ENCODE measurements around the gene CA10. TPM values are rescaled to one million over a fixed set of nuclear protein-coding genes. Genes with fewer than 3 reads are reported as not detected.
A peak's percentile ranks its signal among the peaks of the same experiment; 100 is the strongest.

Gene CA10
- not detected in 2 replicates for total RNA-seq

DNA sequence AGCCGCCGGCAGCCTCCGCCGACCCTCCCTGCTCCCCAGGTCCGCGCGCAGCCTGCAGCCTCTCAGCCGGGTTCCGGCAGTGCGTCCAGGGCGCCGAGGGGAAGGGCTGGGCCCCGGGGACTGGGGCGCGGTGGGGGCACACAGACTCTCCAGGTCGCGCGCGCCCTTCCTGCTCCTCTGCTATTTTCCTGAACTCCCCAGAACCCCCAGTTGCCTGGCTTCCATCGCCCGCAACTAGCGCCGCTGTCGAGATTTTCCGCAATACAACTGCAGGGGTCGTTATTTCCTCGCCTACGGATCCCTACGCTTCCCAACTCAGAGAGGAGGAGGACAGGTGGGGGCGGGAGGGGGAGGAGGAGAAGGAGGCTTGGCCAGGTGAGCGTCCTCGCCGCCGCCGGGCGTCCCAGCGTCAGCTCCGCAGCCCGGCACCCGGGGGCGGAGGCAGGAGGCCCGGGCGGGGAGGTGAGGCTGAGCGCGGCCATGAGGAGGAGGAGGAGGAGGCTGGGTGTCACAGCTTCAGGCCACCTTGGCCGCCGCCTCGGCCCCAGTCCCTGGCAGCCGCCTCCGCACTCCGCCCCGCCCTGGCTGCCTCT is at the start of gene CA10:
Gene CA10, minus strand, starts transcription at position 265 of the 593 bp plus-strand sequence.
- Histone ChIP-seq H2AFZ (ENCODE audit: low read length) (no peak within 1 kb of the TSS), H3K27ac (ENCODE audit: low read depth, low read length) (no peak within 1 kb of the TSS), H3K36me3 (ENCODE audit: insufficient read depth, low read length) (no peaks in the 10 kb centered on the region), H3K27me3 (ENCODE audit: insufficient read depth, low read length) (peaks cover 6% of the 10 kb centered on the region), H3K9me3 (ENCODE audit: low read depth, low read length) (no peaks in the 10 kb centered on the region), H3K4me1 (ENCODE audit: insufficient read depth, low read length) (no peaks in the 10 kb centered on the region), H3K4me2 (ENCODE audit: insufficient read depth, low read length) (no peak within 1 kb of the TSS), H4K20me1 (ENCODE audit: insufficient read depth, low read length) (no peaks in the 10 kb centered on the region), H3K79me2 (ENCODE audit: insufficient read depth, low read length) (no peaks in the 10 kb centered on the region), H3K4me3 (ENCODE audit: insufficient read depth, low read length) (no peak within 1 kb of the TSS)
- peak; percentile 73 for DNase-seq (ENCODE audit: insufficient read length, low spot score, missing footprints)
- TF ChIP-seq, protein P1, sequence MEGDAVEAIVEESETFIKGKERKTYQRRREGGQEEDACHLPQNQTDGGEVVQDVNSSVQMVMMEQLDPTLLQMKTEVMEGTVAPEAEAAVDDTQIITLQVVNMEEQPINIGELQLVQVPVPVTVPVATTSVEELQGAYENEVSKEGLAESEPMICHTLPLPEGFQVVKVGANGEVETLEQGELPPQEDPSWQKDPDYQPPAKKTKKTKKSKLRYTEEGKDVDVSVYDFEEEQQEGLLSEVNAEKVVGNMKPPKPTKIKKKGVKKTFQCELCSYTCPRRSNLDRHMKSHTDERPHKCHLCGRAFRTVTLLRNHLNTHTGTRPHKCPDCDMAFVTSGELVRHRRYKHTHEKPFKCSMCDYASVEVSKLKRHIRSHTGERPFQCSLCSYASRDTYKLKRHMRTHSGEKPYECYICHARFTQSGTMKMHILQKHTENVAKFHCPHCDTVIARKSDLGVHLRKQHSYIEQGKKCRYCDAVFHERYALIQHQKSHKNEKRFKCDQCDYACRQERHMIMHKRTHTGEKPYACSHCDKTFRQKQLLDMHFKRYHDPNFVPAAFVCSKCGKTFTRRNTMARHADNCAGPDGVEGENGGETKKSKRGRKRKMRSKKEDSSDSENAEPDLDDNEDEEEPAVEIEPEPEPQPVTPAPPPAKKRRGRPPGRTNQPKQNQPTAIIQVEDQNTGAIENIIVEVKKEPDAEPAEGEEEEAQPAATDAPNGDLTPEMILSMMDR (IDR thresholded peaks at IDR 0.05; ENCODE audit: extremely low read depth, low read depth, low read length), result no peak

DNA sequence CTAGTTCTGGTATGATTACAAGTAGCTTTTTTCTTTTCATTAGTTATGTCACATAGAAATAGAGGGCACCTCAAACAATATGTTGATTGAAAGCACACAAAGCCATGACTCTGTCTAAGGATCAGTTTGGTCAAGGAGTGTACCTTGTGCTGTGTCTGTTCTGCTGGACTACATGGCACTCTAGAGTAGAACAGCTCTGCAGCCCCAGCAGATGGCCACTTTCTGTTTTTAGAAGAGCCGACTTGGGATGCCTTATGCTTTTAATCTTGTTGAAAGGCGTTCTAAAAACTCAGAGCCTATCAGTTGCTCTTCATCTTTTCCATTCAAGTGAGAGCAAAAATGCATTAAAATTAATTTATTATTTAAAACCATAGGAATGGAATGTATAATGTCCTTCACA is 49.3 kb upstream of the CA10 start:
- Histone ChIP-seq H3K4me3 (ENCODE audit: insufficient read depth, low read length) (no peak overlapping the region), H2AFZ (ENCODE audit: low read length) (no peak overlapping the region), H3K79me2 (ENCODE audit: insufficient read depth, low read length) (no peaks in the 10 kb centered on the region), H3K27ac (ENCODE audit: low read depth, low read length) (no peak overlapping the region), H3K4me2 (ENCODE audit: insufficient read depth, low read length) (no peak overlapping the region), H3K36me3 (ENCODE audit: insufficient read depth, low read length) (no peaks in the 10 kb centered on the region), H3K27me3 (ENCODE audit: insufficient read depth, low read length) (no peaks in the 10 kb centered on the region), H3K9me3 (ENCODE audit: low read depth, low read length) (no peaks in the 10 kb centered on the region), H3K4me1 (ENCODE audit: insufficient read depth, low read length) (no peaks in the 10 kb centered on the region), H4K20me1 (ENCODE audit: insufficient read depth, low read length) (no peaks in the 10 kb centered on the region)
- TF ChIP-seq, protein P1 (IDR thresholded peaks at IDR 0.05; ENCODE audit: extremely low read depth, low read depth, low read length), result no peak
- no peak for DNase-seq (ENCODE audit: insufficient read length, low spot score, missing footprints)

DNA sequence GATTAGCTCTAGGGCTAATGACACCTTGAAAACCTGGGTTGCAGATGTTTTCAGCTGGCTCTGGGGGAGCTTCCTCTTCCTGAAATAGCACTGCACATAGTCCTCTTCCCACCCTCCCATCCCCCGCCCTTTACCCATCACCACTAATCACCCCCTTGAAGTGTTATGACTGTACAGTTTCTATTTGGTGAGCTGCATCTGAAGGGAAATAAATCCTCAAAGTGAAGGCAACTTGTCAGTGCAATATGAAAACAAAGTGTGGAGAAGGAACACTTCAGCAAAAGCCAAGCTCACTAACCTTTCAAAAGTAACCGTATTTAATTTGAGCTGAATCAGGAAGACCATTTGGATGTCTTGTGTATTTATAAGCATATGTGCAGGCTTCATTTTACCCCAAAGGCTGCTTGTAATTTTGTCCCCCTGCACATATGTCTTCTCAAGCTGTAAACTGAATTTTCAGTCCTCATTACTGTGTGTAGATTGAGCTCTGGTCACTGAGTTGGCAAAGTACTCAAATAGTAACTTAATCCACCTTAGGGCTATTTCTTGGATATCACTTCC is 44.1 kb upstream of the CA10 start:
- Histone ChIP-seq H2AFZ (ENCODE audit: low read length) (no peak overlapping the region), H3K27ac (ENCODE audit: low read depth, low read length) (no peak overlapping the region), H3K36me3 (ENCODE audit: insufficient read depth, low read length) (no peaks in the 10 kb centered on the region), H3K27me3 (ENCODE audit: insufficient read depth, low read length) (no peaks in the 10 kb centered on the region), H3K4me1 (ENCODE audit: insufficient read depth, low read length) (no peaks in the 10 kb centered on the region), H4K20me1 (ENCODE audit: insufficient read depth, low read length) (no peaks in the 10 kb centered on the region), H3K9me3 (ENCODE audit: low read depth, low read length) (no peaks in the 10 kb centered on the region), H3K4me2 (ENCODE audit: insufficient read depth, low read length) (no peak overlapping the region), H3K4me3 (ENCODE audit: insufficient read depth, low read length) (no peak overlapping the region), H3K79me2 (ENCODE audit: insufficient read depth, low read length) (no peaks in the 10 kb centered on the region)
- DNase-seq (ENCODE audit: insufficient read length, low spot score, missing footprints), result no peak
- TF ChIP-seq, protein P1 (IDR thresholded peaks at IDR 0.05; ENCODE audit: extremely low read depth, low read depth, low read length), result no peak

DNA sequence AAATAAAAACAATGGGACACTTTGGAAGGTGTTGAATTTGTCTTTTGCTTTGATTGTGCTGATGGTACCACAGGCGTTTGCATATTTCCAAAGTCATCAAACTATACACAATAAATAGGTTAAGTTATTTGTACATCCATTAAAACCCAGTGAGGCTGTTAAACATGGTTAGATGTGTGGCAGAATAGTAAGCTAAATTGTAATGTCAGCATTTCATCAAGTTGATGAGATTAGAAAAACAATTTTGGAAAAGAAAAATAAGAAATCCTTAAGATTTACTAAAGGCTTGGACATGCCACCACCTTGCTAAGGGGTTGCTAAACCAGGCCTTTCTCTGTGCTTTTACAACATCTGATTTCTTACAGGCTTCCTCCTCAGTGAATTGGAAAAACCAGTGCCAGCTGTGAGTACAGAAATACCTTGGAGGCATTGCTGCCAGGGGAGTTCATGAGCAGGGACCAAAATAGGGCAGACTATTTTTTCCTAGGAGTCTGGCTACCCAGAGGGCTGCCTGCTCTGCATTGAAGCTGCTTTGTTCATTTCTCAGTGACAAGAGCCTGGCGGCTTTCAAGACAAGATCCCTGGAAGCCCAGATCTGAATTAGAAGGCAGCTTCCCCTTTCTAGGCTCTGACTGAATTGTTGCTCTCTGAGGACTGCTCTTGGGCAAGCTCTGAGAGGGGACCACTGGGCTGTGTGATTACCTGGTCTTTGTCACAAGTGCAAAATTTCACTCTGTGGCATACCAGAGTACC is 43.4 kb upstream of the CA10 start:
- no peak overlapping the region for H3K4me3 ChIP-seq (ENCODE audit: insufficient read depth, low read length)
- TF ChIP-seq, protein P1 (IDR thresholded peaks at IDR 0.05; ENCODE audit: extremely low read depth, low read depth, low read length), result no peak
- no peaks in the 10 kb centered on the region for H3K9me3 ChIP-seq (ENCODE audit: low read depth, low read length)
- H3K79me2 ChIP-seq (ENCODE audit: insufficient read depth, low read length), result no peaks in the 10 kb centered on the region
- no peaks in the 10 kb centered on the region for H3K27me3 ChIP-seq (ENCODE audit: insufficient read depth, low read length)
- no peak for DNase-seq (ENCODE audit: insufficient read length, low spot score, missing footprints)
- no peak overlapping the region for H2AFZ ChIP-seq (ENCODE audit: low read length)
- H3K36me3 ChIP-seq (ENCODE audit: insufficient read depth, low read length), result no peaks in the 10 kb centered on the region
- H3K27ac ChIP-seq (ENCODE audit: low read depth, low read length), result no peak overlapping the region
- H3K4me2 ChIP-seq (ENCODE audit: insufficient read depth, low read length), result no peak overlapping the region
- no peaks in the 10 kb centered on the region for H4K20me1 ChIP-seq (ENCODE audit: insufficient read depth, low read length)
- H3K4me1 ChIP-seq (ENCODE audit: insufficient read depth, low read length), result no peaks in the 10 kb centered on the region
